HEK293 (cell line): ENCODE measurements around the gene C20orf96.

Experiments used
- CTCF ChIA-PET: fragments of 350-600 bp; formaldehyde crosslinking; extraction: SDS; loops from one replicate; lab custom pipeline; 2021; ENCODE audit warnings: antibody characterized with exemption; lab: Yijun Ruan, JAX
- POLR2A ChIA-PET: fragments of 300-600 bp; formaldehyde crosslinking; extraction: SDS; loops from one replicate; lab custom pipeline; 2020; ENCODE audit warnings: antibody characterized with exemption, inconsistent platforms; lab: Yijun Ruan, JAX
- H3K27ac ChIP-seq: fragments of 200-500 bp; sonication (Bioruptor generic); 2 replicates; pipeline ENCODE4 v1.5.1; 2014; ENCODE audit warnings: low read depth, low read length, control low read depth, inconsistent platforms; ENCODE audit errors: extremely low read depth
- H3K36me3 ChIP-seq, 2 experiments: fragments of 200-500 bp in 1 of 2; sonication (Bioruptor generic) in 1 of 2; 1 replicate in 1 of 2; 2 replicates in 1 of 2; pipeline ENCODE4 v1.5.1; 2014 to 2017; ENCODE audit warnings: inconsistent platforms in 2 of 2, low read length in 2 of 2; ENCODE audit not compliant: control insufficient read depth in 2 of 2, insufficient read depth in 1 of 2
- H3K4me1 ChIP-seq: fragments of 200-500 bp; sonication (Bioruptor generic); 2 replicates; pipeline ENCODE4 v1.5.1; 2014; ENCODE audit warnings: mild to moderate bottlenecking, low read length, inconsistent platforms; ENCODE audit not compliant: control insufficient read depth, insufficient read depth
- H3K4me3 ChIP-seq: 2 replicates; pipeline ENCODE4 v1.5.1; 2011; ENCODE audit warnings: low read depth, mild to moderate bottlenecking, control low read depth, low read length, moderate library complexity
- H3K9me3 ChIP-seq: fragments of 200-500 bp; sonication (Bioruptor generic); 2 replicates; pipeline ENCODE4 v1.5.1; 2014; ENCODE audit warnings: low read depth, low read length, inconsistent platforms; ENCODE audit not compliant: control insufficient read depth, insufficient read depth
- MEIS1 ChIP-seq: sonication (generic); formaldehyde crosslinking; IDR thresholded peaks from 2 replicates; pipeline ENCODE4 v1.8.1; 2022; ENCODE audit warnings: missing genetic modification reagents, mild to moderate bottlenecking, borderline replicate concordance
- SCRT2 ChIP-seq: fragments of 450-650 bp; formaldehyde crosslinking; IDR thresholded peaks from 2 replicates; pipeline ENCODE4 v1.5.1; 2016; ENCODE audit warnings: missing biosample characterization, missing genetic modification characterization
- SP3 ChIP-seq: fragments of 450-650 bp; formaldehyde crosslinking; IDR thresholded peaks from 2 replicates; pipeline ENCODE4 v1.5.1; 2016; ENCODE audit warnings: missing biosample characterization, missing genetic modification characterization
- ZBTB20 ChIP-seq: fragments of 450-650 bp; formaldehyde crosslinking; IDR thresholded peaks from 2 replicates; pipeline ENCODE4 v1.5.1; 2016; ENCODE audit warnings: missing biosample characterization, missing genetic modification characterization
- ZFP69B ChIP-seq: fragments of 450-650 bp; formaldehyde crosslinking; IDR thresholded peaks from 2 replicates; pipeline ENCODE4 v1.5.1; 2016; ENCODE audit warnings: missing biosample characterization, missing genetic modification characterization
- ZNF155 ChIP-seq: fragments of 450-650 bp; formaldehyde crosslinking; IDR thresholded peaks from 2 replicates; pipeline ENCODE4 v1.5.1; 2016; ENCODE audit warnings: missing biosample characterization, missing genetic modification characterization
- ZNF175 ChIP-seq: fragments of 450-650 bp; formaldehyde crosslinking; IDR thresholded peaks from 2 replicates; pipeline ENCODE4 v1.5.1; 2016; ENCODE audit warnings: missing biosample characterization, missing genetic modification characterization
- ZNF2 ChIP-seq: fragments of 450-650 bp; formaldehyde crosslinking; IDR thresholded peaks from 2 replicates; pipeline ENCODE4 v1.5.1; 2016; ENCODE audit warnings: missing biosample characterization, missing genetic modification characterization
- ZNF426 ChIP-seq: fragments of 450-650 bp; formaldehyde crosslinking; IDR thresholded peaks from 2 replicates; pipeline ENCODE4 v1.5.1; 2017; ENCODE audit warnings: missing biosample characterization, missing genetic modification characterization, mild to moderate bottlenecking, inconsistent platforms, moderate library complexity
- ZNF510 ChIP-seq: fragments of 450-650 bp; formaldehyde crosslinking; IDR thresholded peaks from 2 replicates; pipeline ENCODE4 v1.5.1; 2018; ENCODE audit warnings: mild to moderate bottlenecking, missing genetic modification characterization, missing biosample characterization; ENCODE audit not compliant: insufficient replicate concordance
- ZNF514 ChIP-seq: fragments of 450-650 bp; formaldehyde crosslinking; IDR thresholded peaks from 2 replicates; pipeline ENCODE4 v1.5.1; 2016; ENCODE audit warnings: missing biosample characterization, missing genetic modification characterization
- ZNF560 ChIP-seq: fragments of 450-650 bp; formaldehyde crosslinking; IDR thresholded peaks from 2 replicates; pipeline ENCODE4 v1.5.1; 2017; ENCODE audit warnings: missing biosample characterization, missing genetic modification characterization, borderline replicate concordance
- ZNF585B ChIP-seq: fragments of 450-650 bp; formaldehyde crosslinking; IDR thresholded peaks from 2 replicates; pipeline ENCODE4 v1.5.1; 2016; ENCODE audit warnings: missing biosample characterization, missing genetic modification characterization
- ZNF600 ChIP-seq: fragments of 450-650 bp; formaldehyde crosslinking; IDR thresholded peaks from 2 replicates; pipeline ENCODE4 v1.5.1; 2016; ENCODE audit warnings: missing biosample characterization, missing genetic modification characterization
- ZNF621 ChIP-seq: fragments of 450-650 bp; formaldehyde crosslinking; IDR thresholded peaks from 2 replicates; pipeline ENCODE4 v1.5.1; 2017; ENCODE audit warnings: missing biosample characterization, missing genetic modification characterization
- ZNF664 ChIP-seq: fragments of 450-650 bp; formaldehyde crosslinking; IDR thresholded peaks from 2 replicates; pipeline ENCODE4 v1.5.1; 2016; ENCODE audit warnings: missing biosample characterization, missing genetic modification characterization
- ZNF747 ChIP-seq: fragments of 450-650 bp; formaldehyde crosslinking; IDR thresholded peaks from 2 replicates; pipeline ENCODE4 v1.5.1; 2016; ENCODE audit warnings: missing biosample characterization, missing genetic modification characterization
- ZNF76 ChIP-seq: fragments of 450-650 bp; formaldehyde crosslinking; IDR thresholded peaks from 2 replicates; pipeline ENCODE4; 2016; ENCODE audit warnings: low read depth, missing biosample characterization, missing genetic modification characterization, borderline replicate concordance
- TF ChIP-seq, protein P1 (sequence below): fragments of 450-650 bp; IDR thresholded peaks from 2 replicates; pipeline ENCODE4 v1.5.1; 2018; ENCODE audit warnings: missing biosample characterization, mild to moderate bottlenecking, missing genetic modification characterization
- TF ChIP-seq, protein P2 (sequence below): fragments of 450-650 bp; formaldehyde crosslinking; IDR thresholded peaks from 2 replicates; pipeline ENCODE4 v1.5.1; 2016; ENCODE audit warnings: missing biosample characterization, missing genetic modification characterization, low read depth
- TF ChIP-seq, protein P3 (sequence below): fragments of 450-650 bp; formaldehyde crosslinking; IDR thresholded peaks from 2 replicates; pipeline ENCODE4 v1.5.1; 2016; ENCODE audit warnings: missing biosample characterization, missing genetic modification characterization
- TF ChIP-seq, protein P4 (sequence below): fragments of 450-650 bp; formaldehyde crosslinking; IDR thresholded peaks from 2 replicates; pipeline ENCODE4 v1.5.1; 2017; ENCODE audit warnings: missing biosample characterization, mild to moderate bottlenecking, missing genetic modification characterization, moderate library complexity
- TF ChIP-seq, protein P5 (sequence below): fragments of 450-650 bp; formaldehyde crosslinking; IDR thresholded peaks from 2 replicates; pipeline ENCODE4 v1.5.1; 2016; ENCODE audit warnings: missing biosample characterization, missing genetic modification characterization, borderline replicate concordance
- TF ChIP-seq, protein P6 (sequence below): fragments of 450-650 bp; formaldehyde crosslinking; IDR thresholded peaks from 2 replicates; pipeline ENCODE4 v1.5.1; 2017; ENCODE audit warnings: missing biosample characterization, missing genetic modification characterization

C20orf96 gene

DNA sequence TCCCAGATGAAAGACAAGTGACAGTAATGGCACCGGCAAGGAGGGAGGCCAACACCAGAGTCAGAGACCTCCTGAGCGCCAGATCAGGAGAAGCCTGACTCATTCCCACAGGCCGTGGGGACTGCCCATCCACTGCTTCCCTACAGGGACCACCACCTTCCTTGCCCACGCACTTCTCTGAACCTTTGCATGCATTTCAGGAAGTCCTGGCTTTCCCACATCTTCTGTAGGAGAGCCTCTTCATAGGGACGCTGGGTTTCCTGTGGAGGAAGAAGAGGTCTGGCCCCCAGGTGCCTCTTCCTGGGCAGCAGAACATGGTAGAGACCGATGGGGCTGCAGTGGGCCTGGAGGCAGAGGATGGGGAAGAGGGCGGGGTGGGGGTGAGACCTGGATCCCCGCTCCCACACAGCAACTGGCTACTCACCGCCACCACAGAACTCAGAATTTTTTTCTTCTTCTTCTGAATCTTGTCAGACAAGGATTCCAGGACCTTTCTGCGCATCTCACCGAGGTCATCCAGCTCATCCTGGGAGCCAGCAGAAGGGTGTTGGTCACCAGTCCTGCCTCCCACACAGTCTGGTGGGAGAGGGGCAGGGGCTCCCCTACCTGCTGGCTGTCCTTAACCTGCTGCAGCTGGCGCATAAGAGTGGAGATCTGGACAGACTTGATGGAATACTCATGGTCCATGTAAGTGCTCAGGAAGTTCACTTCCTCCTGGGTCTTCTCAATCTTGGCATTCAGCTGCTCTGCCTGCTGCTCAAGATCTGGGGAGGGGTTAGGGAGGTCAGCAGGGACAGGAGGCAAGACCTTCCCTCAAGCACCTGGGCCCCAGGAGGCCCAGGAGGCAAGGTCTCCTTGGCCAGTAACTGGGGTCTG, 13.7 kb downstream of the C20orf96 start:
- ChIA-PET POLR2A (no interaction called here), CTCF (interaction anchor here (0.6 to 1.6 kb wide), 2 partner anchors 53 to 73 kb away, joined by 3 to 5 read pairs; no protein-coding TSS in a partner anchor)
- Histone ChIP-seq H3K4me3 (no peak overlapping the region), H3K4me1 (no peaks in the 10 kb centered on the region), H3K36me3 (peaks cover 8 to 40% of the 10 kb centered on the region in 2 experiments; a peak in 2 of 3 replicates), H3K9me3 (no peaks in the 10 kb centered on the region), H3K27ac (no peak overlapping the region)
- TF ChIP-seq ZNF621 (no peak), SP3 (no peak), ZNF2 (no peak), ZNF510 (tag by site-specific recombination) (no peak), SCRT2 (tag by site-specific recombination) (no peak), ZNF585B (no peak), ZNF155 (tag by site-specific recombination) (no peak), ZNF664 (tag by site-specific recombination) (no peak), ZNF514 (no peak), ZBTB20 (tag by site-specific recombination) (no peak), ZNF426 (tag by site-specific recombination) (no peak), ZNF175 (no peak)
- TF ChIP-seq, protein P1, sequence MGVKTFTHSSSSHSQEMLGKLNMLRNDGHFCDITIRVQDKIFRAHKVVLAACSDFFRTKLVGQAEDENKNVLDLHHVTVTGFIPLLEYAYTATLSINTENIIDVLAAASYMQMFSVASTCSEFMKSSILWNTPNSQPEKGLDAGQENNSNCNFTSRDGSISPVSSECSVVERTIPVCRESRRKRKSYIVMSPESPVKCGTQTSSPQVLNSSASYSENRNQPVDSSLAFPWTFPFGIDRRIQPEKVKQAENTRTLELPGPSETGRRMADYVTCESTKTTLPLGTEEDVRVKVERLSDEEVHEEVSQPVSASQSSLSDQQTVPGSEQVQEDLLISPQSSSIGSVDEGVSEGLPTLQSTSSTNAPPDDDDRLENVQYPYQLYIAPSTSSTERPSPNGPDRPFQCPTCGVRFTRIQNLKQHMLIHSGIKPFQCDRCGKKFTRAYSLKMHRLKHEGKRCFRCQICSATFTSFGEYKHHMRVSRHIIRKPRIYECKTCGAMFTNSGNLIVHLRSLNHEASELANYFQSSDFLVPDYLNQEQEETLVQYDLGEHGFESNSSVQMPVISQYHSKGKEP (tag by site-specific recombination) = no peak

DNA sequence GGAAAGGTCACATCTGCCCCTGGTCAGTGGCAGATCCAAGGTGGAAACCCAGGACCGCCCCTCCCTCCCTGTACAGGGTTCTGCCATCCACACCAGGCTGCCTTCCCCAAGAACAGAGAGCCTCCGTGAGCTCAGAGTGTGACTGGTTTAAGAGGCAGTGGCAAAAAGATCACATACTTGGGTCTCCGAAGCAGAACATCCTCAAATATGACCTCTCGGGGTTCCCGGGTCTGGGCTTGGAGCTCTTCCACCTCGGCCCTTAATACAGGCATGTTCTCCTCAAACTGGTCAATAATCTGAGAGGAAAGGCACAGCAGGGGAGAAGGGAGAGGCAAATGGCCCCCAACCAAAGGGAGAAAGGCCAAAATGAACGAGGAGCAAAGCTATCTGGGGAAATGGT, 14.8 kb downstream of the C20orf96 start:
- TF ChIP-seq ZNF76 (tag by site-specific recombination) = no peak
- TF ChIP-seq, protein P2, sequence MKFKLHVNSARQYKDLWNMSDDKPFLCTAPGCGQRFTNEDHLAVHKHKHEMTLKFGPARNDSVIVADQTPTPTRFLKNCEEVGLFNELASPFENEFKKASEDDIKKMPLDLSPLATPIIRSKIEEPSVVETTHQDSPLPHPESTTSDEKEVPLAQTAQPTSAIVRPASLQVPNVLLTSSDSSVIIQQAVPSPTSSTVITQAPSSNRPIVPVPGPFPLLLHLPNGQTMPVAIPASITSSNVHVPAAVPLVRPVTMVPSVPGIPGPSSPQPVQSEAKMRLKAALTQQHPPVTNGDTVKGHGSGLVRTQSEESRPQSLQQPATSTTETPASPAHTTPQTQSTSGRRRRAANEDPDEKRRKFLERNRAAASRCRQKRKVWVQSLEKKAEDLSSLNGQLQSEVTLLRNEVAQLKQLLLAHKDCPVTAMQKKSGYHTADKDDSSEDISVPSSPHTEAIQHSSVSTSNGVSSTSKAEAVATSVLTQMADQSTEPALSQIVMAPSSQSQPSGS (tag by site-specific recombination) = no peak
- TF ChIP-seq MEIS1 (CRISPR knock-in tag) = no peak
- TF ChIP-seq ZFP69B = no peak
- no peak for TF ChIP-seq ZNF600
- TF ChIP-seq, protein P3, sequence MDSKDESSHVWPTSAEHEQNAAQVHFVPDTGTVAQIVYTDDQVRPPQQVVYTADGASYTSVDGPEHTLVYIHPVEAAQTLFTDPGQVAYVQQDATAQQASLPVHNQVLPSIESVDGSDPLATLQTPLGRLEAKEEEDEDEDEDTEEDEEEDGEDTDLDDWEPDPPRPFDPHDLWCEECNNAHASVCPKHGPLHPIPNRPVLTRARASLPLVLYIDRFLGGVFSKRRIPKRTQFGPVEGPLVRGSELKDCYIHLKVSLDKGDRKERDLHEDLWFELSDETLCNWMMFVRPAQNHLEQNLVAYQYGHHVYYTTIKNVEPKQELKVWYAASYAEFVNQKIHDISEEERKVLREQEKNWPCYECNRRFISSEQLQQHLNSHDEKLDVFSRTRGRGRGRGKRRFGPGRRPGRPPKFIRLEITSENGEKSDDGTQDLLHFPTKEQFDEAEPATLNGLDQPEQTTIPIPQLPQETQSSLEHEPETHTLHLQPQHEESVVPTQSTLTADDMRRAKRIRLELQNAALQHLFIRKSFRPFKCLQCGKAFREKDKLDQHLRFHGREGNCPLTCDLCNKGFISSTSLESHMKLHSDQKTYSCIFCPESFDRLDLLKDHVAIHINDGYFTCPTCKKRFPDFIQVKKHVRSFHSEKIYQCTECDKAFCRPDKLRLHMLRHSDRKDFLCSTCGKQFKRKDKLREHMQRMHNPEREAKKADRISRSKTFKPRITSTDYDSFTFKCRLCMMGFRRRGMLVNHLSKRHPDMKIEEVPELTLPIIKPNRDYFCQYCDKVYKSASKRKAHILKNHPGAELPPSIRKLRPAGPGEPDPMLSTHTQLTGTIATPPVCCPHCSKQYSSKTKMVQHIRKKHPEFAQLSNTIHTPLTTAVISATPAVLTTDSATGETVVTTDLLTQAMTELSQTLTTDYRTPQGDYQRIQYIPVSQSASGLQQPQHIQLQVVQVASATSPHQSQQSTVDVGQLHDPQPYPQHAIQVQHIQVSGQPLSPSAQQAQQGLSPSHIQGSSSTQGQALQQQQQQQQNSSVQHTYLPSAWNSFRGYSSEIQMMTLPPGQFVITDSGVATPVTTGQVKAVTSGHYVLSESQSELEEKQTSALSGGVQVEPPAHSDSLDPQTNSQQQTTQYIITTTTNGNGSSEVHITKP = no peak
- TF ChIP-seq ZNF560 (tag by site-specific recombination) = no peak
- TF ChIP-seq, protein P4, sequence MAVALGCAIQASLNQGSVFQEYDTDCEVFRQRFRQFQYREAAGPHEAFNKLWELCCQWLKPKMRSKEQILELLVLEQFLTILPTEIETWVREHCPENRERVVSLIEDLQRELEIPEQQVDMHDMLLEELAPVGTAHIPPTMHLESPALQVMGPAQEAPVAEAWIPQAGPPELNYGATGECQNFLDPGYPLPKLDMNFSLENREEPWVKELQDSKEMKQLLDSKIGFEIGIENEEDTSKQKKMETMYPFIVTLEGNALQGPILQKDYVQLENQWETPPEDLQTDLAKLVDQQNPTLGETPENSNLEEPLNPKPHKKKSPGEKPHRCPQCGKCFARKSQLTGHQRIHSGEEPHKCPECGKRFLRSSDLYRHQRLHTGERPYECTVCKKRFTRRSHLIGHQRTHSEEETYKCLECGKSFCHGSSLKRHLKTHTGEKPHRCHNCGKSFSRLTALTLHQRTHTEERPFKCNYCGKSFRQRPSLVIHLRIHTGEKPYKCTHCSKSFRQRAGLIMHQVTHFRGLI (tag by site-specific recombination) = no peak
- TF ChIP-seq, protein P5, sequence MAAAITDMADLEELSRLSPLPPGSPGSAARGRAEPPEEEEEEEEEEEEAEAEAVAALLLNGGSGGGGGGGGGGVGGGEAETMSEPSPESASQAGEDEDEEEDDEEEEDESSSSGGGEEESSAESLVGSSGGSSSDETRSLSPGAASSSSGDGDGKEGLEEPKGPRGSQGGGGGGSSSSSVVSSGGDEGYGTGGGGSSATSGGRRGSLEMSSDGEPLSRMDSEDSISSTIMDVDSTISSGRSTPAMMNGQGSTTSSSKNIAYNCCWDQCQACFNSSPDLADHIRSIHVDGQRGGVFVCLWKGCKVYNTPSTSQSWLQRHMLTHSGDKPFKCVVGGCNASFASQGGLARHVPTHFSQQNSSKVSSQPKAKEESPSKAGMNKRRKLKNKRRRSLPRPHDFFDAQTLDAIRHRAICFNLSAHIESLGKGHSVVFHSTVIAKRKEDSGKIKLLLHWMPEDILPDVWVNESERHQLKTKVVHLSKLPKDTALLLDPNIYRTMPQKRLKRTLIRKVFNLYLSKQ (tag by site-specific recombination) = no peak
- no peak for TF ChIP-seq ZNF747 (tag by site-specific recombination)
- TF ChIP-seq, protein P6, sequence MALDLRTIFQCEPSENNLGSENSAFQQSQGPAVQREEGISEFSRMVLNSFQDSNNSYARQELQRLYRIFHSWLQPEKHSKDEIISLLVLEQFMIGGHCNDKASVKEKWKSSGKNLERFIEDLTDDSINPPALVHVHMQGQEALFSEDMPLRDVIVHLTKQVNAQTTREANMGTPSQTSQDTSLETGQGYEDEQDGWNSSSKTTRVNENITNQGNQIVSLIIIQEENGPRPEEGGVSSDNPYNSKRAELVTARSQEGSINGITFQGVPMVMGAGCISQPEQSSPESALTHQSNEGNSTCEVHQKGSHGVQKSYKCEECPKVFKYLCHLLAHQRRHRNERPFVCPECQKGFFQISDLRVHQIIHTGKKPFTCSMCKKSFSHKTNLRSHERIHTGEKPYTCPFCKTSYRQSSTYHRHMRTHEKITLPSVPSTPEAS (tag by site-specific recombination) = no peak
- TF ChIP-seq, all 188 proteins: peak for 0
- ChIA-PET POLR2A (no interaction called here), CTCF (interaction anchor here (0.7 to 1.9 kb wide), 2 partner anchors 10 to 96 kb away, joined by 3 to 4 read pairs; no protein-coding TSS in a partner anchor)
- Histone ChIP-seq H3K4me1 (no peaks in the 10 kb centered on the region), H3K9me3 (no peaks in the 10 kb centered on the region), H3K36me3 (peaks cover 3 to 34% of the 10 kb centered on the region in 2 experiments; a peak in 2 of 3 replicates), H3K4me3 (no peak overlapping the region), H3K27ac (no peak overlapping the region)
